Endothelial cell of umbilical vein (primary cell): ENCODE results near the gene SOX9.

ENCODE experiments used
- CTCF ChIP-seq, 2 donors: IDR thresholded peaks; 1 replicate in 1 of 2; 2 replicates in 1 of 2; pipeline ENCODE4 v1.5.1; 2011; ENCODE audit warnings: low read length in 2 of 2, mild to moderate bottlenecking in 2 of 2, moderate library complexity in 2 of 2, control low read depth in 1 of 2, inconsistent platforms in 1 of 2, low read depth in 1 of 2; ENCODE audit not compliant: insufficient read depth in 1 of 2; ENCODE audit errors: extremely low read depth in 1 of 2
- EZH2 ChIP-seq: IDR thresholded peaks from 2 replicates; pipeline ENCODE4 v1.6.1; 2012; ENCODE audit warnings: borderline replicate concordance, low read depth, mild to moderate bottlenecking, moderate library complexity, low read length, inconsistent platforms; ENCODE audit not compliant: severe bottlenecking
- MAX ChIP-seq: IDR thresholded peaks from 2 replicates; pipeline ENCODE4 v1.6.1; 2011; ENCODE audit not compliant: insufficient read depth, insufficient read length
- POLR2A ChIP-seq: IDR thresholded peaks from 2 replicates; pipeline ENCODE4 v1.6.1; 2012; ENCODE audit warnings: low read depth, mild to moderate bottlenecking, control low read depth, low read length
- POLR2AphosphoS5 ChIP-seq: IDR thresholded peaks from 2 replicates; pipeline ENCODE4 v1.6.1; 2012; ENCODE audit warnings: low read depth, mild to moderate bottlenecking, control low read depth, low read length, moderate library complexity; ENCODE audit not compliant: insufficient read depth

GRCh38 chr17:72125742-72126141 is 4.9 kb downstream of the SOX9 start:
- TF ChIP-seq CTCF (IDR thresholded peaks at IDR 0.05; ENCODE audit: extremely low read depth in 1 of 2, insufficient read depth in 1 of 2, low read depth in 1 of 2, low read length in 2 of 2), result no peak
- TF ChIP-seq MAX, result no peak
- TF ChIP-seq POLR2A, result no peak
- TF ChIP-seq EZH2, result no peak
- no peak for TF ChIP-seq POLR2AphosphoS5
